Caco-2 (cell line): ENCODE measurements around the gene FAM174C. TPM values are rescaled to one million over a fixed set of nuclear protein-coding genes. Genes with fewer than 3 reads are reported as not detected.

Experiments
- BruUV-seq: library from RNA; stranded (reverse); fragments of 400-500 nt; replicated peaks from 2 replicates; lab custom pipeline; 2021; lab: Mats Ljungman, UMichigan
- CTCF ChIA-PET: fragments of 300-600 bp; sonication (Branson Sonifier 250); formaldehyde crosslinking; loops from one replicate; lab custom pipeline; 2022; ENCODE audit warnings: antibody characterized with exemption; lab: Charles Lee
- POLR2A ChIA-PET: fragments of 300-600 bp; sonication (Branson Sonifier 250); formaldehyde crosslinking; loops from one replicate; lab custom pipeline; 2022; ENCODE audit warnings: antibody characterized with exemption; lab: Charles Lee
- DNase-seq, 2 experiments: peaks; one replicate each; pipeline versions ENCODE4 v3.0.0 to v3.0.0-alpha.2; 2020 to 2022
- H3K27me3 ChIP-seq: replicated peaks from 2 replicates; pipeline ENCODE4 v1.6.0; 2011; ENCODE audit warnings: low read length; ENCODE audit not compliant: control insufficient read depth, insufficient read depth
- H3K36me3 ChIP-seq: 2 replicates; pipeline ENCODE4 v1.5.1; 2011; ENCODE audit warnings: low read length; ENCODE audit not compliant: control insufficient read depth, insufficient read depth
- H3K4me1 ChIP-seq: fragments of 250-450 bp; sonication (Bioruptor Pico); 2 replicates; pipeline ENCODE4 v1.5.1; 2020; ENCODE audit warnings: mild to moderate bottlenecking
- H3K4me3 ChIP-seq: 2 replicates; pipeline ENCODE4 v1.5.1; 2011; ENCODE audit warnings: low read depth, mild to moderate bottlenecking, control low read depth, low read length
- H3K9me3 ChIP-seq: fragments of 250-450 bp; sonication (Bioruptor Pico); 2 replicates; pipeline ENCODE4 v1.5.1; 2020; ENCODE audit warnings: mild to moderate bottlenecking, moderate library complexity
- H3K27ac Mint-ChIP-seq: one replicate; pipeline ENCODE4 v1.8.0; 2022; ENCODE audit warnings: mixed read lengths; ENCODE audit not compliant: unreplicated experiment
- H3K27me3 Mint-ChIP-seq: one replicate; pipeline ENCODE4 v1.8.0; 2022; ENCODE audit warnings: mixed read lengths; ENCODE audit not compliant: insufficient read depth, unreplicated experiment
- H3K36me3 Mint-ChIP-seq: one replicate; pipeline ENCODE4 v1.8.0; 2022; ENCODE audit warnings: mild to moderate bottlenecking, mixed read lengths; ENCODE audit not compliant: insufficient read depth, unreplicated experiment
- H3K4me1 Mint-ChIP-seq: one replicate; pipeline ENCODE4 v1.8.0; 2022; ENCODE audit warnings: low read depth, mixed read lengths; ENCODE audit not compliant: unreplicated experiment
- H3K4me3 Mint-ChIP-seq: one replicate; pipeline ENCODE4 v1.8.0; 2022; ENCODE audit warnings: mild to moderate bottlenecking, moderate library complexity, mixed read lengths; ENCODE audit not compliant: unreplicated experiment
- H3K9me3 Mint-ChIP-seq: one replicate; pipeline ENCODE4 v1.8.0; 2022; ENCODE audit warnings: mixed read lengths; ENCODE audit not compliant: unreplicated experiment
- CTCF ChIP-seq, 2 experiments: fragments of 200-600 bp in 1 of 2; IDR thresholded peaks; 1 replicate in 1 of 2; 2 replicates in 1 of 2; pipeline versions ENCODE4 v1.5.1 to v1.8.0; 2011 to 2022; ENCODE audit warnings: antibody characterized with exemption in 1 of 2, control low read depth in 1 of 2, inconsistent platforms in 1 of 2, low read depth in 1 of 2, low read length in 1 of 2, mild to moderate bottlenecking in 1 of 2, moderate library complexity in 1 of 2; ENCODE audit not compliant: insufficient read depth in 1 of 2, severe bottlenecking in 1 of 2, unreplicated experiment in 1 of 2
- intact Hi-C: fragments of 100-400 bp; cut with micrococcal nuclease; formaldehyde crosslinking; loops from one replicate; pipeline ENCODE4 v1.10.0; 2022; ENCODE audit not compliant: unreplicated experiment
- total RNA-seq: library from RNA; stranded (reverse); gene quantifications from 2 replicates; pipeline ENCODE4 v1.2.3, GENCODE V29; 2022

Gene FAM174C
- total RNA-seq, 1 experiment from 2014 or later = 51.0 TPM

GRCh38 chr19:1227304-1228054 is 47.9 kb upstream of the FAM174C start:
- intact Hi-C loops = no loop called here
- BruUV-seq = no TSS peak
- DNase-seq = no peak
- Histone ChIP-seq H3K36me3 (peaks cover 2% of the 10 kb centered on the region), H3K4me1 (no peaks in the 10 kb centered on the region), H3K4me3 (no peak overlapping the region), H3K27me3 (no peaks in the 10 kb centered on the region), H3K9me3 (no peaks in the 10 kb centered on the region)
- Mint-ChIP-seq H3K9me3 (no peaks in the 10 kb centered on the region), H3K36me3 (peaks cover 24% of the 10 kb centered on the region), H3K4me3 (no peak overlapping the region), H3K27me3 (no peaks in the 10 kb centered on the region), H3K4me1 (no peaks in the 10 kb centered on the region), H3K27ac (no peak overlapping the region)
- POLR2A ChIA-PET = interaction anchor here (0.5 to 0.6 kb wide), 2 partner anchors 19 to 72 kb away, joined by 3 to 5 read pairs; no protein-coding TSS in a partner anchor
- TF ChIP-seq CTCF (IDR thresholded peaks at IDR 0.05; ENCODE audit: insufficient read depth in 1 of 2, low read depth in 1 of 2, low read length in 1 of 2, severe bottlenecking in 1 of 2, unreplicated experiment in 1 of 2) = no peak
- CTCF ChIA-PET = interaction anchor here (0.6 kb wide), 1 partner anchor 126 kb away, joined by 5 read pairs; no protein-coding TSS in a partner anchor

GRCh38 chr19:1228161-1228957 is 47.0 kb upstream of the FAM174C start:
- Mint-ChIP-seq H3K27ac (no peak overlapping the region), H3K4me1 (no peaks in the 10 kb centered on the region), H3K4me3 (no peak overlapping the region), H3K27me3 (no peaks in the 10 kb centered on the region), H3K36me3 (peaks cover 24% of the 10 kb centered on the region), H3K9me3 (no peaks in the 10 kb centered on the region)
- H3K27me3 ChIP-seq = no peaks in the 10 kb centered on the region
- no peaks in the 10 kb centered on the region; the same call in 1 of the 2 replicates for H3K36me3 ChIP-seq
- DNase-seq = no peak
- no TSS peak for BruUV-seq
- ChIA-PET CTCF (interaction anchor here (0.6 kb wide), 1 partner anchor 127 kb away, joined by 5 read pairs; no protein-coding TSS in a partner anchor), POLR2A (interaction anchor here (0.5 kb wide), 1 partner anchor 71 kb away, joined by 5 read pairs; no protein-coding TSS in a partner anchor)
- no peaks in the 10 kb centered on the region for H3K4me1 ChIP-seq
- H3K9me3 ChIP-seq = no peaks in the 10 kb centered on the region
- intact Hi-C loops = no loop called here
- no peak for TF ChIP-seq CTCF (IDR thresholded peaks at IDR 0.05; ENCODE audit: insufficient read depth in 1 of 2, low read depth in 1 of 2, low read length in 1 of 2, severe bottlenecking in 1 of 2, unreplicated experiment in 1 of 2)
- no peak overlapping the region for H3K4me3 ChIP-seq
